Suppressor macrophage treated with lipopolysaccharide for 1 hour (primary cell): ENCODE measurements around the gene GPR150.

Source experiments
- DNase-seq, 3 donors: peaks; one replicate each; pipeline ENCODE4 v3.0.0-alpha.2; 2020 to 2022

GPR150 gene

DNA sequence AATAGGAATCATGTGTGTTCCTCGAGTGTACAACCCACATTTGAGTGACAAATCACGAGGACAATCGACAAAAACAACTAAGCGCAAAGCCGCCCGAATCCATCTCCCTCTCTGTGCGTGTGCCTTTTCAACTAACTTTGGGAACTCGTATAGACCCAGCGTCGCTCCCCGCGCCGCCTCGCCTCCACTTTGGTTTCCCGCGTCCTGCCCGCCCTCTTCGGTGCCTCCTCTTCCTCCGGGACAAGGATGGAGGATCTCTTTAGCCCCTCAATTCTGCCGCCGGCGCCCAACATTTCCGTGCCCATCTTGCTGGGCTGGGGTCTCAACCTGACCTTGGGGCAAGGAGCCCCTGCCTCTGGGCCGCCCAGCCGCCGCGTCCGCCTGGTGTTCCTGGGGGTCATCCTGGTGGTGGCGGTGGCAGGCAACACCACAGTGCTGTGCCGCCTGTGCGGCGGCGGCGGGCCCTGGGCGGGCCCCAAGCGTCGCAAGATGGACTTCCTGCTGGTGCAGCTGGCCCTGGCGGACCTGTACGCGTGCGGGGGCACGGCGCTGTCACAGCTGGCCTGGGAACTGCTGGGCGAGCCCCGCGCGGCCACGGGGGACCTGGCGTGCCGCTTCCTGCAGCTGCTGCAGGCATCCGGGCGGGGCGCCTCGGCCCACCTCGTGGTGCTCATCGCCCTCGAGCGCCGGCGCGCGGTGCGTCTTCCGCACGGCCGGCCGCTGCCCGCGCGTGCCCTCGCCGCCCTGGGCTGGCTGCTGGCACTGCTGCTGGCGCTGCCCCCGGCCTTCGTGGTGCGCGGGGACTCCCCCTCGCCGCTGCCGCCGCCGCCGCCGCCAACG is at the start of gene GPR150:
GPR150 (plus strand) TSS at position 58 of the 840 bp plus-strand sequence; CDS start at position 247, 189 bp downstream.
- DNase-seq, result peak; percentile 71 to 88 (median 74)

GRCh38 chr5:95572016-95572415 is 47.9 kb upstream of the GPR150 start:
- no peak for DNase-seq

DNA sequence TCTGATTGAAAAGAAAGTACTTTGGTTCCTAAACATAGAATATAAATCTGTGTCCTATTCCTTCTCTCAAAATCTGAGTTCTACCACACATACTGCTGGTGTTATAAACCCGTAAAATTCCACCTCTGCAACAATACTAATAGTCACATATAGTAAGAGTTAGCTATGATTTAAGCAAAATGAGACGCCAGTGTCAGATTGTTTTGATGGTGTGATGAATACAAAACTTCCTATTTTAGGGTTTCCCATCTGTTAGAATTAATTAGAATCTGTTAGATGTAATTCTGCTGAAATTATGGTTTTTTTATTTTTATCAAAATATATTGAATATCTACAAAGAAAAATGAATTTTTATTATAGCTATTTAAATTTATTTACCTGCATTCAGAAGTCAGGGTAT is 38.3 kb upstream of the GPR150 start:
- no peak for DNase-seq

- no peak for DNase-seq
These were observed 35.9 kb upstream of the GPR150 start for GRCh38 chr5:95583992-95584391.

DNA sequence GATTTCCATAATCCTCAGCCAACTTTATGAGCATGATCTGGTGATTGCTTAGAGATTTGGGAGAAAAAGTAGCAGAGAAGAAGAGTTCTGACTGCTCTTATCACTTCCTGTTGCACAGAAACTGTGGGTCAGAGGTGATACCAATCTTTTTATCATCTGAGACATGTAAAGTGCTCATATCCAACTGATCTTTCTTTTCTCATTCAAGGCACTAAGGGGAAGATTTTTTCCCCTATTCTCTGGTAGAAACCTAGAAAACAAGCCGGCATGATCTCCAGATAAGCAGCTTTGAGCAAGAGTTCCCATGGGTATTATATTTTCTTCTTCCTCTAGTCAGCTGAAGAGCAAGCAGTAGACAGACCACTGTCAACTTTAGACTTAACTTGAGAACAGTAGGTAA is 29.0 kb upstream of the GPR150 start:
- no peak for DNase-seq

DNA sequence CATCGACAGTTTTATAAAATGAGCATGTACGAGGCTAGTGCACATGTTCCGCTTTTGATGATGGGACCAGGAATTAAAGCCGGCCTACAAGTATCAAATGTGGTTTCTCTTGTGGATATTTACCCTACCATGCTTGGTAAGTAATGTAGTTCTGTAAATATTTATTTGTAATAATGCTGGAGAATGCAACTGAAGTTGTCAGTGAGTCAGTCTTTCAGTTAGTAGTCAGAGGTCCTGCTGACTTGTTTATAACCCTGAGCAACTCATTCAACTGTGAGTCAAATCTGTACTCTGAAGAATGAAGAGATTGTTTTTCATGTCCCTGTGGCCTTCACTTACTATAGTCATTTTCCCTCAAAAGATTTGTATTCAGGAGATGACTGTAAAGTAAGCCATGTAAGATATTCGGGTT is 28.4 kb upstream of the GPR150 start:
- peak in 2 of 3 donors; percentile 10 to 19 for DNase-seq

DNA sequence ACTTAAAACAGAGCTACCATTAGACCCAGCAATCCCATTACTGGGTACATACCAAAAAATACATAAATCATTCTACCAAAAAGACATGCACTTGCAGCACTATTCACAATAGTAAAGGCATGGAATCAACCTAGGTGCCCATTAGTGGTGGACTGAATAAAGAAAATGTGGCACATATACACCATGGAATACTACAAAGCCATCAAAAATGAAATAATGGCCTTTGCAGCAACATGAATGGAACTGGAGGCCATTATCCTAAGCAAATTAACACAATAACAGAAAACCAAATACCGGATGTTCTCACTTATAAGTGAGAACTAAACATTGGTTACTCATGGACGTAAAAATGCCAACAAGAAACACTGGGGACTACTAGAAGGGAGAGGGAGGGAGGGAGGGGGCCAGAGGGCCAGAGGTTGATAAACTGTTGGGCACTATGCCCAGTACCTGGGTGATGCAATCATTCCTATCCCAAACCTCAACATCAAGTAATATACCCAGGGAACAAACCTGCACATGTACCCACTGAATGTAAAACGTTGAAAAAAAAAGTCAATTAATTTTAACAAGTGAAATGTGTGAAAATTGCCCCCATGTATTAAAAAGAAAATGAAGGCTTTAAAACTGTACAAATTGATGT is 24.5 kb upstream of the GPR150 start:
- no peak for DNase-seq

- DNase-seq, result no peak
These were observed 20.6 kb upstream of the GPR150 start for GRCh38 chr5:95599252-95599651.

- no peak for DNase-seq
These were observed 19.3 kb upstream of the GPR150 start for GRCh38 chr5:95600557-95600956.

DNA sequence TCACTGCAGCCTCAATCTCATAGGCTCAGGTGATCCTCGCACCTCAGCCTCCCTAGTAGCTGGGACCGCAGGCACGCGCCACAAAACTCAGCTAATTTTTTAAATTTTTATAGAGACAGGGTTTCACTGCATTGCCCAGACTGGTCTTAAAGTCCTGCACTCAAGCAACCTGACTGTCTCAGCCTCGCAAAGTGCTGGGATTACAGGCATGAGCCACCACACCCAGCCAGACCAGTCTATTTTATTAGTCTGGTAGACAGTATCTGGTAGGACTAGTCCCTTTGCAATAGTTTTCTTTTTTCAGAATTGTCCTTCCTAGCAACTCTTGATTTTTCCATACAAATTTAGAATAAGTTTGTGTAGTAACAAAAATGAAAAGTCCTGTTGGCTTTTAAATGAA is 14.1 kb upstream of the GPR150 start:
- no peak for DNase-seq

DNA sequence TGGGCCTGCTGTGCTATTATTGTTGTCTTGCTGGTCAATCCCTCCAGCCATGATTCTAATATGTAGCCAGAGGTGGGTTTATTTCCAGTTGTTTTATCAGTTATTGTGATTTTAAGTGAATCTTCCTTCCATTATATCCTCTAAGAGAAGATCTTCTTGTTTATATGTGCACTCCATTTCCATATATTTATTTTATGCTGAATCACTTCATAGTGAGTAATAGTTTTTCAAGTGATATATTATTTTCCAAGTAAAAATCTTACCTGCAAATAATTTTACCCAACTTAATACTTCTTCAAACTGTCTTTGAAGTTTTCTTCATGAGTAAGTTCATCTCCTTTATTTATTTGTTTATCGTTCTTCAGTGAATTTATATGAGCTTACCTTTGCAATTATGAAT is 13.5 kb upstream of the GPR150 start:
- no peak for DNase-seq

DNA sequence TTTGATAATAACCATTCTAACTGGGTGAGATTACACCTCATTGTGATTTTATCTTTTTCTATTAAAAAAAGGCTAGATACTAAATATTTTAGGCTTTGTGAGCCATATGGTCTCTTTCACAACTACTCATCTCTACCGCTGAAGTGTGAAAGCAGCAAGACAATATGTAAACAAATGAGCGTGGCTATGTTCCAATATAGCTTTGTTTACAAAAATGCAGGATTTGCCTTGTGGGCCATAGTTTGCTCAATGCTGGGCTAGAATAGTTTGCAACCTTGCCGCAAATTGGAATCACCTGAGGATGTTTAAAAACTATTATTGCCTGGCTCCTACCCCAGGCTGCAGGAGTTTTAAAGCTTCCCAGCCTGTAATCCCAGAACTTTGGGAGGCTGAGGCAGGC is 10.2 kb upstream of the GPR150 start:
- DNase-seq, result no peak

GRCh38 chr5:95610546-95610945 is 9.3 kb upstream of the GPR150 start:
- DNase-seq, result no peak

- no peak for DNase-seq
These were observed 8.5 kb upstream of the GPR150 start for GRCh38 chr5:95611396-95611795.

DNA sequence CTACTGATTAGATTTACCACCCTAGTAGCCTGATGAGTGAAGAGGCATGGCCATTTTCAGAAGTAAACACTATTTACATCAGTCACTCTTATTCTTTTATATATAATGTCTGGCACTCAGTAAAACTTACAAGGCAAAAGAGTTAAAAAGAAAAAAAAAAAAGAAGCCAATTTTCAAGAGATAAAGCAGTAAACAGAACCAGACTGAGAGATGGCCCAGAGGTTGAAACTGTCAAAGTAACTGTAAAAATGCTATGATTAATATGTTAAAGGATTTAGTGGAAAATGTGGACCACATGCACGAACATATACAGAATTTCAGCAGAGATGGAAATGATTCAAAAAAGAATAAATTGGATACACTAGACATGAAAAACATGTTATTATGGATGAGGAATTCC is 6.4 kb upstream of the GPR150 start:
- no peak for DNase-seq

DNA sequence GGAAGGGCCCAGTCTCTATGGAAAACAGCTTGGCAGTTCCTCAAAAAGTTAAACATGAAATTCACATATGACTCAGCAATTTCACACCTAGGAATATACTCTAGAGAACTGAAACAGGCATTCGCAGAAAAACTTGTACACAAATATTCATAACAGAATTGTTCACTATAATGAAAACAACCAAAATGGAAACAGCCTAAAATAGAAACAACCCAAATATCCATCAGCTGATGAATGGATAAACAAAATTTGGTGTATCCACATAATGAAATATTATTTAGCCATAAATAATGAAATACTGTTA is 4.8 kb upstream of the GPR150 start:
- DNase-seq, result no peak

DNA sequence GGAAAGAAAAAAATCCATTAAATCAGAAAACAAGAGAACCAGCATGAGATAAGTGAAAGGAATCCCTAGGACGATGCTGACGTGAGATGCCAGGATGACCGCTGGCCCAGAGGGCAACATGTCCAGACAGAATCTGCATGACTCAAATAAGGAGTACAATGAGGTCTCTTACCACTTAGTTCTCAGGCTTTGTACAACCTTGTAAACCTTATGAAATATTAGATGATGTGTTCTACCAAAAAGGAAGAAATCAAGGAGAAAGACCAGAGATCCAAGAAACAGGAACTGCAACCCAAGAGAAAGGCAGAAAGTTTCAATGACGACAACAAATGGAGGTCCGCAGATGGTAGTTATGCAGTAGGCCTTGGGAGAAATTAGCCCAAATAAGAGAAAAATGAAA is 2.8 kb upstream of the GPR150 start:
- no peak for DNase-seq

DNA sequence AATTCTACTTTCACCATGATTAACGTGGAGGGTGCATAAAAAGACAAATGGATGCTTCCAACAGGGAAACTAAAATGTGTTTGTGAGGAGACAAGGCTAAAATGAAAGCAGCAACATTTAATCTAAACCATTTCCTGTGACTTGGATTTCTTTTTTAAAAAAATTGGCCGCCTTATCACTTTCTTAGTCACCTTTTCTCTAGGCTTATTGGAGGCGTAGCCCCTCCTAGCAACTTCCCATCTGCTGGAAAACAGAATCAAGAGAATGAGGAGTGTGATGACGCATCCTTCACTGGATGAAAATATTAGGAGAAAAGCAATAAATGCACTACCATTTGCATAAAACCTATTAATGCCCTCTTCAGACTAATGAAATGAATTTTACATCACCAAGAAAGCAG is 791 bp upstream of the GPR150 start:
- DNase-seq, result no peak

DNA sequence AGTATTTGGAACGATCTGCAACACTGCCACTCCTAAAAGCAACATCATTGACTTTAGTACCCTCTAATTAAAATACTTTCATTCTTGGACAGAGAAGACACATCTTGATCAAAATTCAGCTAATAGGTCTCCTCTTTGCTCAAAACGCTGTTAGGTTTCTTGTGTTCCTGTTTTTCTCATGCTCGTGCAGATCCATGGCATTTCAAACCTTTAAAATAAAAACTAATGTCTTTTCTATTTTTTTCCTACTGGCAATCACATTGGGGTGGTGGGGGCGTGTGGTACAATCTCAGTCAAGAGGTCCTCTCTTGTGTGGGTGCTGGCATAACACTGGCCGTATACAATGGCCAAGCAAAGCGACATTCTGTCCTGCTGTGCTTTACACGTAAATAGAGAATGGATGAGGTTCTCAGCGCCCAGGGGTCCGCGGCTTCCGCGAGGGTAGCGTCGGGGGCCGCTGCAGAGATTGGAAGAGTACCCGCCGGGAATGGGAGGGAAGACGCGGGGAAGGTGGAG is 315 bp upstream of the GPR150 start:
- peak in 1 of 3 donors; percentile 15 for DNase-seq

- peak; percentile 32 to 59 (median 35) for DNase-seq
These were observed 1.3 kb downstream of the GPR150 start for GRCh38 chr5:95620870-95621838.

DNA sequence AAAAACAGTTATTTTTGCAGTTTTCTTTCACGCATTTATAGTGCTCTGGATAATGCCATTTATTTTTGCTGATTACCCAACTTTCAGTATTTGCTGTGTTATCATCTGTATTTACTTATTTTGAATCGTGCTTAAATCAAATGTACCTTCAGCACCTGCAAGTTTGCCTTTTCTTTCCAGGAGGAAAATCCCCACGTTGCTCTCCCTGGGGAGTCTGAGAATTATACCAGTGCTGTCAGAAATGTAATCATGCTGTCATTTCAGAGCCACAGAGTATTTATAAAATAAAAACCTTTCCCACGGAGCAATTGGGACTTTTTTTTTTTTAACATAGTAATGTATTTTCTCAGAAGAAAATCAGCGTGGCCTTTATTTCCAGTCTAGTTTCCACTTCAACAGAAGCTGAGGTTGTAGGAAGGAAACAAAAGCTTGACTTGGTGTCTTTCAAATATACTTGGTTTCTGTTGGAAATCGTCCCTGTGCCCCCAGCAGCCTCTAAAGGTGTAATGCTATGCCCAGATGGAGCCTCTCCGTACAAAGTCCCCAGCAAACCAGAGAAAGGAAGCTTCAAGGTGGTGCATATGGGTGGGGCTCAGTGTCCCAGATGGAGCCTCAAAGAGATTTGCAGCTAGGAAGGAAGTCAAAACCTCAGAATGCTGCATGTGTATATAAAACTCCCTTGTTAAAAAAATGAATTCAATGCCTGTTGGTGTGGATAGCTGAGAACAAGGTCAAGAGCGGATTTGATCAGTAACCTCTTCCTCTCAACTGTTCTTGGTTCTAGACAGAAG is 2.1 kb downstream of the GPR150 start:
- no peak for DNase-seq

GRCh38 chr5:95623706-95624105 is 3.8 kb downstream of the GPR150 start:
- DNase-seq, result no peak
